Activated naive CD4-positive, alpha-beta T cell treated with anti-CD3 and anti-CD28 coated beads, Interleukin-2, amount 50 U/mL, for 24 hours (primary cell): ENCODE data around the gene ARID1B.
A peak's percentile ranks its signal among the peaks of the same experiment; 100 is the strongest.

Experiments
- H3K27ac Mint-ChIP-seq: one replicate; pipeline ENCODE4 v1.8.0; 2021; ENCODE audit warnings: mild to moderate bottlenecking, mixed read lengths
- H3K27me3 Mint-ChIP-seq: one replicate; pipeline ENCODE4 v1.8.0; 2021; ENCODE audit warnings: mixed read lengths
- H3K36me3 Mint-ChIP-seq: one replicate; pipeline ENCODE4 v1.8.0; 2021; ENCODE audit warnings: mixed read lengths
- H3K4me1 Mint-ChIP-seq: one replicate; pipeline ENCODE4 v1.8.0; 2021; ENCODE audit warnings: mixed read lengths
- H3K4me3 Mint-ChIP-seq: one replicate; pipeline ENCODE4 v1.8.0; 2021; ENCODE audit warnings: mild to moderate bottlenecking, mixed read lengths
- H3K9me3 Mint-ChIP-seq: one replicate; pipeline ENCODE4 v1.8.0; 2021; ENCODE audit warnings: mixed read lengths

Gene ARID1B

DNA sequence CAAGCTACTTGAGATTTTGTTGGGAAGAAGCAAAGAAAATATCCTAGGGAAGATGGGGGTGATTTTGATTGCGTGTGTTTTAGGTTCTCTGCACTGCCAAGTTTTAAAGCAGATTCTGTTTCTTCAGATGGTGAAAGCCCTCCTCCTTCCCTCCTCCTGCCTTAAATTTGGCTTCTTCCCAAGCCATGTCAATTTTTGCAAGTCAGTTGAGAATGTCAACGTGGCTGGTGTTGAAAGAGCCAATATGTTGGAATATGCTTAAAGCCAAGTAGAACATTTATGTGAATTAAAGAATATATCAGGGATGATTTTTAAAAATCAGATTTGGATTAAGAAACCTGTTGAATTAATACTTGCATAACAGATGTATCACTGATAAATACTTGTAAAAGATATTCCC is 270.8 kb downstream of the ARID1B start:
- Mint-ChIP-seq H3K36me3 (no peaks in the 10 kb centered on the region), H3K9me3 (no peaks in the 10 kb centered on the region), H3K27me3 (no peaks in the 10 kb centered on the region), H3K27ac (no peak overlapping the region), H3K4me3 (no peak overlapping the region), H3K4me1 (peaks cover 33% of the 10 kb centered on the region)

DNA sequence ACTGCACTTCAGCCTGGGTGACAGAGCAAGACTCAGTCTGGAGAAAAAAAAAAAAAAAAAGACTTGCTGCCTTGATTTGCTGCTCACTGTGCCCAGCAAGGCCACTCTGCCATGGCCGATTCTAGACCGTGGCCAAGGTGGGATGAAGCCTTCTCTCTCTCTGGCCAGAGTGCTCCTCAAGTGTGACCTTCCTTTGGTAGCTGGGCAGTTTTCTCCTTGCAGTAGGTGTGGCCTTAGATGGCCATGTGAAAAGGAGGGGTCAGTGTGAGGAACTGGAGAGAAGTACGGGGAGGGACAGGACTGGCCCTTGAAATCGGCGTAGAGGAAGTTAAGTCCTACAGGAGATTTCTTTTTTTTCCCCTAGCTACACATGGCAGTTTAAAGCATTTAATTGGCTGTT is 272.0 kb downstream of the ARID1B start:
- Mint-ChIP-seq H3K9me3 (no peaks in the 10 kb centered on the region), H3K36me3 (no peaks in the 10 kb centered on the region), H3K4me1 (peaks cover 32% of the 10 kb centered on the region), H3K27me3 (no peaks in the 10 kb centered on the region), H3K4me3 (no peak overlapping the region), H3K27ac (peak overlapping the region; percentile 38)

DNA sequence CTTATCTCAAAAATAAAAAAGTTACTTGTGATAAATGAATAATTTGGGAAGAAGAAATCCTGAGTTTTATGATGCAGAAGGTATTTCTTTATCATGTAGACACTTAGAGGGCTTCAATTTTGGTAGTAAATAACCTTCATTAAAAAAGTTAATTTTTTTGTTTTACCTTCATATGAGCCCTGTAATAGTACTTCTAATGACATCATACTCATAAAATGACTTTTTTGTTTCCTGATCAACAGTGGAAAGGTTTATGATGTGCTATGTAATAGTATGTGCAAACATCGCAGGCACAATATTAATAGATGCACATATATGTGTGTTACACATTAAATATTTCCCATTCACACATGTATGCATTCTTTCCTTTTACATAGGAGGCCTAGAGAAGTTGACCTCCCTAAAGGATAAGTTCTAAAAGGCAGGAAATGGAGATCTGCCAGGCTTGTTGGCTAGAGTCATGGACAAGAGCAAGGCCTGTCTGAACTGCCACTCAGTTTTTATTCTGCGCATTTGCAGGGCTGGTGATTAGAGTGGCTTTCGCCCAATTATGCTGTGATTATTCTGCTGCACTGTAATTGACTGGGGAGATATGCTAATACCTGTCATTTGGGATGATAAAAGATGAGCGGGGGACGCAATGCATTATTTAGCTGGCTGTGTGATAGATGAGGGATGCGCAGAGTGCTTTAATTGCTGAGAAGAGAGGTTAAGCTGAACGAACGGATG is 273.5 kb downstream of the ARID1B start:
- Mint-ChIP-seq H3K4me3 (no peak overlapping the region), H3K36me3 (no peaks in the 10 kb centered on the region), H3K9me3 (no peaks in the 10 kb centered on the region), H3K4me1 (peaks cover 40% of the 10 kb centered on the region), H3K27ac (peak overlapping the region; percentile 6), H3K27me3 (no peaks in the 10 kb centered on the region)

GRCh38 chr6:157054531-157054979 is 277.4 kb downstream of the ARID1B start:
- Mint-ChIP-seq H3K27ac (peak overlapping the region; percentile 96), H3K36me3 (no peaks in the 10 kb centered on the region), H3K4me3 (peak overlapping the region; percentile 72), H3K27me3 (no peaks in the 10 kb centered on the region), H3K9me3 (no peaks in the 10 kb centered on the region), H3K4me1 (peaks cover 57% of the 10 kb centered on the region)

GRCh38 chr6:157055863-157056262 is 278.7 kb downstream of the ARID1B start:
- no peaks in the 10 kb centered on the region for H3K27me3 Mint-ChIP-seq
- H3K4me1 Mint-ChIP-seq, result peaks cover 63% of the 10 kb centered on the region
- H3K4me3 Mint-ChIP-seq, result peak overlapping the region; percentile 55
- H3K36me3 Mint-ChIP-seq, result no peaks in the 10 kb centered on the region
- H3K9me3 Mint-ChIP-seq, result no peaks in the 10 kb centered on the region
- peak overlapping the region; percentile 96 for H3K27ac Mint-ChIP-seq

DNA sequence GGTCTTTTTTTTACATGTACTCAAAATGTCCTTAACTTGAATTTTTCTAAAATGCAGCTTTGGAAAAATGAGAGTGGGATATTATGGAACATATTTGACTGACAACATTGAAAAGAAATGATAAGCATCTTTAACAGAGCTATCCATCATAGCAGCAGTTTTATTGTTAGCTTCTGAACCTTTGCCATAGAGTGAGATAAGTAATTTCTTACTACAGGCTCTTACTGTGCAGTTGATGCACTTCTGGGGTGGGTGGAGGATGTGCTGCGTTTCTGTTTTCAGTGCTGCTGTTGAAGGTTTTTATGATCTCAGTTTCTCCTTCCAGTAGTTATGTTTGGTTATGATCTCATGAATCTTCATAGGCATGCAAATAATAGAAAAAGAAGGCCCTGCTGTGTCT is 279.1 kb downstream of the ARID1B start:
- Mint-ChIP-seq H3K4me1 (peaks cover 63% of the 10 kb centered on the region), H3K27me3 (no peaks in the 10 kb centered on the region), H3K36me3 (no peaks in the 10 kb centered on the region), H3K27ac (peak overlapping the region; percentile 96), H3K4me3 (peak overlapping the region; percentile 55), H3K9me3 (no peaks in the 10 kb centered on the region)

GRCh38 chr6:157058574-157058973 is 281.4 kb downstream of the ARID1B start:
- H3K36me3 Mint-ChIP-seq, result no peaks in the 10 kb centered on the region
- peaks cover 79% of the 10 kb centered on the region for H3K4me1 Mint-ChIP-seq
- no peaks in the 10 kb centered on the region for H3K27me3 Mint-ChIP-seq
- H3K4me3 Mint-ChIP-seq, result no peak overlapping the region
- no peak overlapping the region for H3K27ac Mint-ChIP-seq
- no peaks in the 10 kb centered on the region for H3K9me3 Mint-ChIP-seq

GRCh38 chr6:157059781-157060180 is 282.6 kb downstream of the ARID1B start:
- H3K9me3 Mint-ChIP-seq, result no peaks in the 10 kb centered on the region
- H3K27me3 Mint-ChIP-seq, result no peaks in the 10 kb centered on the region
- peaks cover 2% of the 10 kb centered on the region for H3K36me3 Mint-ChIP-seq
- peak overlapping the region; percentile 72 for H3K27ac Mint-ChIP-seq
- H3K4me3 Mint-ChIP-seq, result no peak overlapping the region
- peaks cover 79% of the 10 kb centered on the region for H3K4me1 Mint-ChIP-seq

DNA sequence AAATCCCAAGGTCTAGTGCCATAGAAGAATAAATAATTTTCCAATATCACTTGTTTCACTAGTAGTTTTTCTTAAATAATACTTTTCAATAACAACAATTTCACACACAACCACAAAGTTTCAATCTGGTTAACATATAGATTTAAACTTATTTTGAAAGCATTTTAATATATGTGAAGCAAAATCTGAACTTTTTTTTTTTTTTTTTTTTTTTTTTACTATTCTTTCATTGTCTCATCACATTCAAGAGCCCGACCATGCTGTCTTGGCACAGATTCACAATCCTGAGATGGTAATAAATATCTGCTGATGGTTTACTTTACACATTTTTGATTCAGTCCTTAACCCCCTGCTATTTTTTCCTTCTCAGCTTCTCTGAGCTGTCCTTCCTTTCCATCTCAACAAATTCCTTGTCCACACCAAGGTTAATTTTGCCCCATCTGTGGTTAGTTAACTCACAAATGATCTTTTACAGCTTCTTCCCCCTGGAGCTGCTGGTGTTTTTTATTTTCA is 283.3 kb downstream of the ARID1B start:
- Mint-ChIP-seq H3K27ac (no peak overlapping the region), H3K9me3 (no peaks in the 10 kb centered on the region), H3K36me3 (peaks cover 4% of the 10 kb centered on the region), H3K4me1 (peaks cover 79% of the 10 kb centered on the region), H3K4me3 (no peak overlapping the region), H3K27me3 (no peaks in the 10 kb centered on the region)

GRCh38 chr6:157061770-157062594 is 284.8 kb downstream of the ARID1B start:
- H3K27ac Mint-ChIP-seq, result no peak overlapping the region
- H3K36me3 Mint-ChIP-seq, result peaks cover 6% of the 10 kb centered on the region
- no peak overlapping the region for H3K4me3 Mint-ChIP-seq
- no peaks in the 10 kb centered on the region for H3K27me3 Mint-ChIP-seq
- no peaks in the 10 kb centered on the region for H3K9me3 Mint-ChIP-seq
- peaks cover 77% of the 10 kb centered on the region for H3K4me1 Mint-ChIP-seq

DNA sequence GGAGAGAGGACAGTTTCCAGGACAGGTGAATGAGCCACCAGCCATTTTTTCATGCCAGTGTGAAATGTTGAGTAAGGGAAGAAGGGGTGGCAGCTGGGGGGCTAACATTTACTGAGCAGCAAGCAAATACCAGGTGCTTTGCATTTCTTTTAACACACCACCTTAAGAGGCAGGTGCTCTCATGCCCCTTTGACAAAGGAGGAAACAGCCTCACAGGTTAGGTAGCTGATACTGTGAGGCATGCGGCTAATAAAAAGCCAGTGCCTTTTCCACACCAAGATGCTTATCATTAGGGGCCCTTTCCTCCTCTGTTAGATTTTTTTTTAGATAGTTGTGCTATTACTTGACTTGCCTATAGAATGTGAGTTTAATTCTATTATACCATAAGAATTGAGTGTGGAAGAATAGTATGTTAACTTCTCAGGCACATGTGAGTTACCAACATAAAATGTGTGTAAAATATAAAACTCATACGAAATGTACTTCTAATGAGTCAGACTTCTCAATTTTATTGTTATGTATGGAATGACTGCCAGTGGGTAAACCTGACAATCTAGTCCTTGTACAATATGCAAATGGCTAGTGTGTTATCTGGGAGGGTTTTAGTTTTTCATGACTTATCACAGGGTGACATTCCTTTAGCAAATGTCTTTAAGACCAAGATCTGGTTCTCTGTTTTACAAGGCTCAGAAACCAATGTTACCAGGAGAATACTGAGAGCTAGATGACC is 286.2 kb downstream of the ARID1B start:
- no peak overlapping the region for H3K27ac Mint-ChIP-seq
- H3K36me3 Mint-ChIP-seq, result peaks cover 6% of the 10 kb centered on the region
- no peaks in the 10 kb centered on the region for H3K27me3 Mint-ChIP-seq
- H3K4me3 Mint-ChIP-seq, result no peak overlapping the region
- H3K4me1 Mint-ChIP-seq, result peaks cover 85% of the 10 kb centered on the region
- H3K9me3 Mint-ChIP-seq, result no peaks in the 10 kb centered on the region

GRCh38 chr6:157063923-157064322 is 286.7 kb downstream of the ARID1B start:
- no peaks in the 10 kb centered on the region for H3K27me3 Mint-ChIP-seq
- H3K4me3 Mint-ChIP-seq, result no peak overlapping the region
- H3K27ac Mint-ChIP-seq, result no peak overlapping the region
- H3K4me1 Mint-ChIP-seq, result peaks cover 85% of the 10 kb centered on the region
- H3K36me3 Mint-ChIP-seq, result peaks cover 7% of the 10 kb centered on the region
- H3K9me3 Mint-ChIP-seq, result no peaks in the 10 kb centered on the region

DNA sequence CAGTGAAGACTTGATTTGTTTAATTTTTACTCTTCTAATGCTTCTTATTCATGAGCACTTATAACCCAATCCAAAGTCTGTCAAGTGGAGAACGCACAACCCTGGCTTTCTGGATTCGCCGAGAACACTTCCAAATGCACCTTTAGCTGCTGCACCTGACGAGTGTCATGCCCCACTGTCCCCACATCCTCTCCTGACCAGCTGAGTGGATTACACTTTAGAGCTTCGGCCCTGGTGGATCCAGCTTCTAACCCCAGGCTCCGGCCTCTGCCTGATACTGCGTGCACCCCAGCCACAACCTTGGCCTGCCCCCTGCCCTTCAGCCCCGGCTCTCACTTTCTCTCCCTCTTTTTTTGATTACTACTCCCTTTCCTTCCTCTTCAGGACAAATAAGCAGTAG is 287.3 kb downstream of the ARID1B start:
- Mint-ChIP-seq H3K9me3 (no peaks in the 10 kb centered on the region), H3K27ac (no peak overlapping the region), H3K27me3 (no peaks in the 10 kb centered on the region), H3K4me1 (peaks cover 85% of the 10 kb centered on the region), H3K36me3 (peaks cover 7% of the 10 kb centered on the region), H3K4me3 (no peak overlapping the region)

DNA sequence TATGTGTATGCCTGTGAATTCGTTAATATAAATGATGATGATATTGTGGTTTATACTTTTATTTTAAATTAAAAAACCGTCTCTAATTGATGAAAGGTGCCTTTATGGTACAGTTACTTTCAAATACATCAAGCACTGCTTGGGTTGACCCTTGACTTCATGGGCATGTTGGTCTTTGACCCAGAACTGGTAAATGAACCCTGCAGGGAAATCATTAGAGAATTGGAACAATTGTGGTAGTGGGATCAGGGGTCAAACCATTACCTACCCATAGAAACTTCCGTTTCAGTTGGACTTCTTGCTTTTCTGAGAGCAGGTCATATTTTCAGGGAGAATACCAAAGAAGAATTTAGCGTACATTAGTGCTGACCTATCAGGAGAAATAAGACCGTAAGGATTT is 288.2 kb downstream of the ARID1B start:
- Mint-ChIP-seq H3K4me3 (no peak overlapping the region), H3K27me3 (no peaks in the 10 kb centered on the region), H3K9me3 (no peaks in the 10 kb centered on the region), H3K36me3 (peaks cover 7% of the 10 kb centered on the region), H3K27ac (no peak overlapping the region), H3K4me1 (peaks cover 86% of the 10 kb centered on the region)

GRCh38 chr6:157066781-157067491 is 289.8 kb downstream of the ARID1B start:
- Mint-ChIP-seq H3K4me3 (no peak overlapping the region), H3K27ac (peak overlapping the region; percentile 56), H3K9me3 (no peaks in the 10 kb centered on the region), H3K36me3 (peaks cover 7% of the 10 kb centered on the region), H3K27me3 (no peaks in the 10 kb centered on the region), H3K4me1 (peaks cover 78% of the 10 kb centered on the region)
